Activated CD8-positive, alpha-beta memory T cell treated with anti-CD3 and anti-CD28 coated beads, Interleukin-2, amount 50 U/mL, for 1 hour (primary cell): ENCODE measurements around the gene PMPCB.
A peak's percentile ranks its signal among the peaks of the same experiment; 100 is the strongest.

Source experiments
- DNase-seq: peaks from one replicate; pipeline ENCODE4 v3.0.0-alpha.2; 2020; ENCODE audit errors: extremely low read depth

PMPCB gene

GRCh38 chr7:103325744-103326143, 28.5 kb downstream of the PMPCB start:
- DNase-seq, result no peak

GRCh38 chr7:103336761-103337160, 39.5 kb downstream of the PMPCB start:
- DNase-seq, result no peak

GRCh38 chr7:103338864-103339263, 41.6 kb downstream of the PMPCB start:
- no peak for DNase-seq

GRCh38 chr7:103341466-103341865, 44.2 kb downstream of the PMPCB start:
- no peak for DNase-seq

- DNase-seq, result no peak
Measured at GRCh38 chr7:103343332-103343731, 46.1 kb downstream of the PMPCB start.

GRCh38 chr7:103343758-103344452, 46.7 kb downstream of the PMPCB start:
- no peak for DNase-seq

- peak; percentile 74 for DNase-seq
Measured at GRCh38 chr7:103344453-103345149, 47.4 kb downstream of the PMPCB start, which contains the start of gene DNAJC2. TSS of gene DNAJC2 (minus strand) at chr7:103344767. CDS start at chr7:103344622, 145 bp downstream.

GRCh38 chr7:103346396-103346795, 49.2 kb downstream of the PMPCB start:
- DNase-seq, result no peak

- peak; percentile 47 for DNase-seq
Measured at GRCh38 chr7:103347507-103348267, 50.5 kb downstream of the PMPCB start, which contains the start of gene PSMC2. TSS of gene PSMC2 (plus strand) at chr7:103347643. CDS start at chr7:103347712, 69 bp downstream.

- DNase-seq, result no peak
Measured at GRCh38 chr7:103348452-103348851, 51.2 kb downstream of the PMPCB start.

GRCh38 chr7:103348959-103349358, 51.7 kb downstream of the PMPCB start:
- no peak for DNase-seq

GRCh38 chr7:103349805-103350204, 52.6 kb downstream of the PMPCB start:
- no peak for DNase-seq
